NOMO-1 treated with dmso at 0.1 percent for 144 hours (cell line): ENCODE measurements around the gene ZNF396.

Experiments used
- DNase-seq: peaks from one replicate; lab custom pipeline; 2025; ENCODE audit not compliant: unreplicated experiment; lab: John Stamatoyannopoulos, UW

Gene ZNF396

GRCh38 chr18:35376742-35377695 is at the start of gene ZNF396:
Gene ZNF396, minus strand, starts transcription at chr18:35377337. Its CDS starts 3,045 bp downstream, at chr18:35374292.
- DNase-seq, result peak; percentile 16

GRCh38 chr18:35426786-35427185 is 49.6 kb upstream of the ZNF396 start:
- no peak for DNase-seq

- no peak for DNase-seq
Measured at GRCh38 chr18:35424356-35424755, 47.2 kb upstream of the ZNF396 start.

GRCh38 chr18:35422237-35422636 is 45.1 kb upstream of the ZNF396 start:
- no peak for DNase-seq

DNA sequence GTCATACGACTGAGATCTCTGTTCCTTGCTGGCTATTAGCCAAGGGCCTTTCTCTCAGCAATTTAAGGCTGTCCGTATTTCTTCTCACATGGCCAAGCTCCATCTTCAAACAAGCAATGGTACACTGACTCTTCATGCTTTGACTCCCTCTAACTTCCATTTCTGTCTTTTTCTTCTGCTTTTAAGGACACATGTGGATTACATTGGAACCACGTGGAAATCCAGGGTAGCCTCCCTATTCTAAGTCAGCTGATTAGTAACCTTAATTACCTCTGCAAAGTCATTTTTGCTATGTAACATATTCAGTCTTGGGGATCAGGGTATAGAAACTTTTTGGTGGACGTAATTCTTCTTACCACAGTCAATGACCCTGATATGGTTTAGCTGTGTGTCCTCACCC is 41.5 kb upstream of the ZNF396 start:
- no peak for DNase-seq

DNA sequence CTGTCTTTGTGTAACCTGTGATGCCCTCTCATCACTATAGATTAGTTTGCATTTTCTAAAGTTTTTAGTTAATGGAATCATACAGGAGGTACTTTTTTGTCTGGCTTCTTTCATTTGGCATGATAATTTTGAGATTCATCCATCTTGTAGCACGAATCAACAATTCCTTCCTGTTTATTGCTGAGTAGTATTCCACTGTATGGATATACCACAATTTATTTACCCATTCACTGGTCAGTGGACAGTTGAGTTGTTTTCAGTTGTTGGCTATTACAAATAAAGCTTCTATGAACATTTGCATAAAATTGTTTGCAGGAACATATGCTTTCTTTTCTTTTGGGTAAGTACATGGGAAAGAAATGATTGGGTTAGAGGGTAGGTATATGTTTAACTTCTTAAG is 40.1 kb upstream of the ZNF396 start:
- no peak for DNase-seq

- DNase-seq, result peak; percentile 66
Measured at GRCh38 chr18:35415511-35416073, 38.5 kb upstream of the ZNF396 start.

GRCh38 chr18:35413163-35413511 is 36.0 kb upstream of the ZNF396 start:
- DNase-seq, result no peak

- DNase-seq, result no peak
Measured at GRCh38 chr18:35411625-35412351, 34.7 kb upstream of the ZNF396 start.

- no peak for DNase-seq
Measured at GRCh38 chr18:35410561-35410960, 33.4 kb upstream of the ZNF396 start.

GRCh38 chr18:35409911-35410310 is 32.8 kb upstream of the ZNF396 start:
- no peak for DNase-seq

- no peak for DNase-seq
Measured at GRCh38 chr18:35408843-35409261, 31.7 kb upstream of the ZNF396 start.

- peak; percentile 59 for DNase-seq
Measured at GRCh38 chr18:35407871-35408481, 30.8 kb upstream of the ZNF396 start.

GRCh38 chr18:35406666-35407065 is 29.5 kb upstream of the ZNF396 start:
- no peak for DNase-seq

- no peak for DNase-seq
Measured at GRCh38 chr18:35397976-35398375, 20.8 kb upstream of the ZNF396 start.

GRCh38 chr18:35393716-35394115 is 16.6 kb upstream of the ZNF396 start:
- no peak for DNase-seq

GRCh38 chr18:35392375-35392774 is 15.2 kb upstream of the ZNF396 start:
- DNase-seq, result no peak

GRCh38 chr18:35390951-35391700 is 14.0 kb upstream of the ZNF396 start:
- no peak for DNase-seq

GRCh38 chr18:35389095-35389618 is 12.0 kb upstream of the ZNF396 start:
- DNase-seq, result no peak

DNA sequence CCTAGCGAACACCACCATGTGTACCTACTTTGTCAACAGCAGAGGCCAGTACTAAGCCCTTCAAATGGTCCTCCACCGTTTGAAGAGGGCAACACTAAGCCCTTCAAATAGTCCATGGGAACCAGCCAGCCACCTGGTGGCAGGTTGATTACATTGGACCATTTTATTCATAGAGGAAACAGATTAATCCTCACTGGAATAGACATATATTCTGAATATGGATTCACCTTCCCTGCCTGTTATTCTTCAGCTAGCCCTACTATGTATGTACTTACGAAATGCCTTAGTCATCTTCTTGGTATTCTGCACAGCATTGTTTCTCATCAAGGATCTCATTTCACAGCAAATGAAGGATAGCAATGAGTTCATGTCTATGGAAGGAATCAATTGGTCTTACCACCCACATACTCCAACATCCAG is 10.0 kb upstream of the ZNF396 start:
- DNase-seq, result no peak
